ENCODE data around the gene CACNA1A. TPM values are rescaled to one million over a fixed set of nuclear protein-coding genes. Genes with fewer than 3 reads are reported as not detected.
"Not testable (repeated sequence)": the region's sequence is repeated elsewhere in the genome, so short reads cannot be mapped to it uniquely, and the experiment has no call there.

Gene CACNA1A
- total RNA-seq, 2 donors from 2014 or later, result 1.7 to 5.1 TPM

GRCh38 chr19:13382633-13382938 lies 123.7 kb downstream of the CACNA1A start:
- intact Hi-C loops (cut with DNase I), result no loop called here
- DNase-seq (ENCODE audit: low spot score), result no peak

- intact Hi-C loops (cut with DNase I), result no loop called here
- no peak for DNase-seq (ENCODE audit: low spot score)
These were observed 124.2 kb downstream of the CACNA1A start for GRCh38 chr19:13381827-13382632.

DNA sequence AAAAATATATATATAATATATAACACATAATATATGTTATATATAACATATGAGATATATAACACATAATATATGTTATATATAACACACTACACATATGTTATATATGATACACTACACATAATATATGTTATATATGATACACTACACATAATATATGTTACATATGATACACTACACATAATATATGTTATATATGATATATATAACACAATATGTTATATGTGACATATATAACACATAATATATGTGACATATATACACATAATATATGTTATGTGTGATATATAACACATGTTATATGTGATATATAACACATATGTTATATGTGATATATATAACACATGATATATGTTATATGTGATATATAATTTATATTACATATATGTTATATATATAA lies 129.7 kb downstream of the CACNA1A start:
- no peak for DNase-seq (ENCODE audit: low spot score)
- intact Hi-C loops (cut with DNase I), result no loop called here

DNA sequence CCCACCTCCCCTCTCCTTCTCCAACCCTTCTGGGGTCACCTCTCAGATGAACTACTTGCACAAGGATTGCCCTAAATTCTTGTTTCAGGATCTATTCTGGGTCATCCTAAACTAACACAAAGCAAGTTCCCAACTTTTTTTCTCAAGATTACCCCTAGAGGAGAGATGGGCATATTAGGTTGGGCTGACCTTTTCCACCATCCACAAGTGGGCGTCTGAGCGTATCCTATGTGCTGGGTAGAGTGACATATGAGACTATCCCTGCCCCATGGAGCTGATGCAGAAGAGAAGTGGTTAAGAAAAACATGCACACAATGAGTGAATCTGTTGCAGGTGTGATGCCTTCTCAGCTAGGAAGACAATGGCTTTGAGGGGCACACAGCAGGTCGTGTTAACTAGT lies 132.7 kb downstream of the CACNA1A start:
- intact Hi-C loops (cut with DNase I), result loop anchor here in 1 of 2 donors (5.0 kb wide), 1 partner anchor 1909 kb away; no protein-coding TSS in a partner anchor
- no peak for DNase-seq (ENCODE audit: low spot score)

GRCh38 chr19:13370948-13371347 lies 135.3 kb downstream of the CACNA1A start:
- DNase-seq (ENCODE audit: low spot score), result no peak

DNA sequence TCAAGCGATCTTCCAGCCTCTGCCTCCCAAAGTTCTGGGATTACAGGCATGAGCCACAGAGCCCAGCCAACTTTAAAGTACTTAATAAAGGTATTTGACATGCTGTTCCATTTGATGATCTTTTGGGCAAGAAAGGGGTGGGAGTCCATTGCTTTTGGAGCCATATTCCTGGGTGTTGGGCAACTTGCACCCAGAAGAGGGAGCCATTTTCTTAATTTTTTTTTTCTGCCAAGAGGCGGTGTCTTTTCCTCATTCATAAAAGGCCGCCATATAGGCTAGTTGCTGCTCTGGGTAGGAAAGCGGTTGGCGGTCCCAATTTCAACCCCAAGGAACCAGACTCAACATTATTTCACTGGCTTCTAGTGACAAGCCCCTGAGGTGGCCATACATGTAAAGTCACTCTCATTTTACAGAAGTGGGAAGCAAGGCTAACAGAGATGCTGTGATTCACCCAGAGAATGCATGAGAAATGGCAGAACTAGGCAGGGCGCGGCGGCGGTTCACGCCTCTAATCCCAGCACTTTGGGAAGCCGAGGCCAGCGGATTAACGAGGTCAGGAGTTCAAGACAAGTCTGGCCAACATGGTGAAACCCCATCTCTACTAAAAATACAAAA lies 139.6 kb downstream of the CACNA1A start:
- no peak for DNase-seq (ENCODE audit: low spot score)
- intact Hi-C loops (cut with DNase I), result no loop called here

More at GRCh38 chr19:13370948-13371347, 135.3 kb downstream of the CACNA1A start:
- intact Hi-C loops (cut with DNase I), result loop anchor here in 1 of 2 donors (5.0 kb wide), 1 partner anchor 1911 kb away; no protein-coding TSS in a partner anchor

GRCh38 chr19:13363954-13364353 lies 142.3 kb downstream of the CACNA1A start:
- DNase-seq (ENCODE audit: low spot score), result no peak
- intact Hi-C loops (cut with DNase I), result no loop called here

DNA sequence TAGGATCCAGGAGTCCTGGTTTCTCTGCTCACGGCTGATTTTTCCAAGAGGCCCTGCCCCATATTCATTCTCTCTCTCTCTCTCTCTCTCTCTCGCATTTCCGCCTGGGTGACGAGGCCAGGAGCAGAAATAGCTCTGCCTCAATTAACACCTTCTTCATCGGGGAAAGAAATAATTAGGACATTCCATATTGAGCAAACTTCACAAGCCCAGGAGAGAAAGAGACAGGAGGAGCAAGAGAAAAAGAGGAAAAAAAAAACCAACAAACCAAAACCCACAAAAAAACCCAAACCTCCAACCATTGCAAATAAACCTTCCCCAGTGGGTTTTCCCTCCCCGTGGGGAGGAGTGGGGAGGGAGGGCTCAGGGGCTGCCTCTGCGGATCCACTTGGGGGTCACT lies 143.0 kb downstream of the CACNA1A start:
- intact Hi-C loops (cut with DNase I), result no loop called here
- DNase-seq (ENCODE audit: low spot score), result no peak

- intact Hi-C loops (cut with DNase I), result no loop called here
- no peak for DNase-seq (ENCODE audit: low spot score)
These were observed 143.6 kb downstream of the CACNA1A start for GRCh38 chr19:13362668-13363067.

DNA sequence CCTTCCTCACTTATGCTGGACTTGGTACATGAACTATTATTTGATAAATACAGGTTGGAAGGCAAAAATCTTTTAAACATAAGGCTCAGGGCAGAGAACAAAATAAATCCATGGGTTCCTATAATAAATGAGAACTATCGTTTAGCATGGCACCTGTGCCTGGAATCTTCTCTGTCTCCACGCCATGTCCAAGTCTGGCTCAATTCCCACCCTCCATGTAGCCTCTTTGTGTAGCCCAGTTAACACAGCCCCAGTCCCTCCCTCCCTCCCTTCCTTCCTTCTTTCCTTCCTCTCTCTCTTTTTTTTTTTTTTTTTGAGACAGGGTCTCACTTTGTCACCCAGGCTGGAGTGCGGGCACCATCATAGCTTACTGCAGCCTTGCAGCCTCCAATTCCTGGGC lies 144.6 kb downstream of the CACNA1A start:
- DNase-seq (ENCODE audit: low spot score); intact Hi-C loops (cut with DNase I): not testable (repeated sequence)

DNA sequence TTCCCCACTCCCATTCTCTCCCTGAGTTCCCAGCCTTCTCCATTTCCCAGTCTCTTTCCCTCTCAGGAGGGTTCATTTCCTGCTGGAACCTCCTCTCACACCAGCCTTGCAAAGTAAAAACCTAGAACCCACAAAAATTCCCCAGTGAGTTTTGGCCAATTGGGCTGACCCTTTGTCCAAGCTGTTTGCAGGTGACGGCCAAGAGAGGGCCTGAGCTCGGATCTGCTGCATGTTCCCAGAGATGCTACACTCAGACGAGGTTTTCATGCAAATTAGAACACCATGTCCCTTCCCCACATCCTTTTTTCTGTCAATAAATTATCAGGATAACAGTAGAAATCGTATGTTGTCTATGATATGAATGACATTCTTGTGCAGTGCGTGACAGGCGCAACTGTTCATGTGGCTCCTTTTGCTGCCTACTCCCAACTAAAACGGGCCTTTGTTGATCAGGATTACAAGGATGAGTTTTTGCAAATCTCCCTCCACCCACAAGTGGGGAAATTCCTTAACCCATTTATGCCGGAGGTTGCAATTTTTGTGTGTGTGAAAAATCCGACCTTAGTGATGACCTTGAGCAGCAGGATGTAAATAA lies 149.5 kb downstream of the CACNA1A start:
- intact Hi-C loops (cut with DNase I), result no loop called here
- DNase-seq (ENCODE audit: low spot score), result no peak

- DNase-seq (ENCODE audit: low spot score), result no peak
- intact Hi-C loops (cut with DNase I), result no loop called here
These were observed 150.1 kb downstream of the CACNA1A start for GRCh38 chr19:13356185-13356584.

DNA sequence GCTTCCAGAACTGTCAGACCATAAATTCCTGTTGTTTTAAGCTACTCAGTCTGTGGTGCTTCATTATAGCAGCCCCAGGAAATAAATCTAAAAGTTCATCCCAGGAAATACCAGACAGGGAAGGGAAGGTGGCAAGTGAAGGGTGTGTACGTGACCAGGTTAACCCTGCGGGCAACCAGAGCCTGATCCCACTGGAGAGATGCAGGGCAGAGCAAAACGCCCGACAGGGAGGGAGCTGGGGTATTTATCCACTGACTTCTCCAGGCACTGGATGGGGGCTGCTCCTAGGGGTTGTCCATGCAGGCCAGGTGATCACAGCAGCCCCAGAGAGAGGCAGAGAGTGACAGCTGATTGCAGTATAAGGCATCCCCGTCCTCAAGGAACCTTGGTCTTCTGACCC lies 150.9 kb downstream of the CACNA1A start:
- DNase-seq (ENCODE audit: low spot score), result no peak
- intact Hi-C loops (cut with DNase I), result no loop called here

- no peak for DNase-seq (ENCODE audit: low spot score)
- intact Hi-C loops (cut with DNase I), result no loop called here
These were observed 152.7 kb downstream of the CACNA1A start for GRCh38 chr19:13353625-13354024.

DNA sequence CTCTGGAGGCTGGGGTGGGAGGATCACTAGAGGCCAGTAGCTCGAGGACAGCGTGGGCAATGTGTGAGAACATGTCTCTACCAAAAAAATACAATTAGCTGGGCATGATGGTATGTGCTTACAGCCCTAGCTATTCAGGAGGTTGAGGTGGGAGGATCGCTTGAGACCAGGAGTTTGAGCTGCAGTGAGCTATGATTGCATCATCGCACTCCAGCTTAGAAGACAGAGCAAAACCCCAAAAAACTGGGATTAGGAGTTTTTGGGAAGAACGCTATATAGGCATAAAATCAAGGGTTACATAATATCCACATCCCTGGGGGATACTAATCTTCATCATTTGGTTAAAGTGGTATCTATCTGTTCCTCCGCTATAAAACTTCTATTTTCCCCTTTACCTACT lies 155.5 kb downstream of the CACNA1A start:
- intact Hi-C loops (cut with DNase I), result no loop called here
- DNase-seq (ENCODE audit: low spot score), result no peak

DNA sequence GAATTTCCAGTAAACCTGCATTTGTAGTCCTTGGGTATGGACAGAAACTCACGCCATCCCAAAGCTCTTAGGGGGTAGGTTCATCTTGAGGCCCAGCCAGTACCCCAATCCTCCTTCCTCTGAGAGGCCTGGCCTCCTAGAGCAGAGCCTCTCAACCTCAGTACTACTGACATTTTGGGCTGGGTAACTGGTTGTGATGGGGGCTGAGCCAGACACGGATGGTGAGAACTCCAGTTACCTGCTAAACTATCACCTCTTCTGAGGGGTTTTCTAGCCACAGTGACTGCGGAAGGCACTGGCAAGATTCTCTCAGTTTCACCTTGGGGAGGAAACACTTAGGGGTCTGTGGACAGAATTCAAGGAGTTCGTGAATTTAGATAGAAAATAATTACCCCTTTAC lies 156.2 kb downstream of the CACNA1A start:
- intact Hi-C loops (cut with DNase I), result no loop called here
- DNase-seq (ENCODE audit: low spot score), result no peak

- no peak for DNase-seq (ENCODE audit: low spot score)
- intact Hi-C loops (cut with DNase I), result no loop called here
These were observed 158.9 kb downstream of the CACNA1A start for GRCh38 chr19:13347367-13347766.

GRCh38 chr19:13343514-13343913 lies 162.8 kb downstream of the CACNA1A start:
- intact Hi-C loops (cut with DNase I), result no loop called here

DNA sequence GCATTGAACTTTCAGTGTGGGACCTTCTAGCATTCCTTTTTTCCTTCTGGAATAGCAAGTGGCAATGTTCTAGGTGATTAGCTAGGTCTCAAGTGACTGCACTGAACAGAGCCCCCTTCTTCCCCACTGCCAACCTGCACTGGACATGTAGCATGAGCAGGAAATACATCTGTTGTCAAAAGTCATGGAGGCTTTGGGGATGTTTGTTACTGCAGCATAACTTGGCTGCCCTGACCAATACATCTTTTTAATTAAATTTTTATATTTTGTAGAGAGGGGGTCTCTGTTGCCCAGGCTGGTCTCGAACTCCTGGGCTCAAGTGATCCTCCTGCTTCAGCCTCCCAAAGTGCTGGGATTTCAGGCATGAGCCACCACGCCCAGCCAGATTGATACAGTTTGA lies 163.6 kb downstream of the CACNA1A start:
- DNase-seq (ENCODE audit: low spot score), result no peak
- intact Hi-C loops (cut with DNase I), result no loop called here

More at GRCh38 chr19:13343514-13343913, 162.8 kb downstream of the CACNA1A start:
- no peak for DNase-seq (ENCODE audit: low spot score)

DNA sequence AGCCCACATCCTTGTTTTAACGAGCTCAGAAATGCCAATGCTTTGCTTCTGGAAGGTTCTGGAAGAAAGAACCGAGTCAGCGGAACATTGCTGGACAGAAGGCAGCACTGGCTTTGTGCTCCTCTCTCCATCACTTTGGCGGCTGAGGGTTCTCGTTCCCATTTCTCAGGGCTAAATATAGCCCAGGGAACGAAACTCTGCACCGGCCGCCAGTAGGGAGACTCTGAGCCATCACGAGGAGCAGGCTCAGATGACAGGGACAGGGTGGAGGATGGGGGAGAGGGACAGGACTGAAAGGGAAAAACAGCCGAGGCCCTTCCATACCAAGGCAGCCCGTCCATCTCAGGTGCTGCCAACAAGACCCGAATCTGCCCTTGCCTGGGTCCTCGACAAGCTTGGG lies 166.4 kb downstream of the CACNA1A start:
- intact Hi-C loops (cut with DNase I), result no loop called here
- no peak for DNase-seq (ENCODE audit: low spot score)

GRCh38 chr19:13337181-13337580 lies 169.1 kb downstream of the CACNA1A start:
- intact Hi-C loops (cut with DNase I), result no loop called here
- no peak for DNase-seq (ENCODE audit: low spot score)

All from posterior vena cava (tissue), 2 donors.